HFF-Myc (cell line): ENCODE results near the gene SNRNP200.

Experiments
- DNase-seq: peaks from one replicate; pipeline ENCODE4 v3.0.0-alpha.2; 2011; ENCODE audit warnings: low read depth; ENCODE audit errors: extremely low read depth
- H3K4me3 ChIP-seq: replicated peaks from 2 replicates; pipeline ENCODE4 v1.5.1; 2011; ENCODE audit warnings: low read depth, mild to moderate bottlenecking, control low read depth, low read length
- TF ChIP-seq, protein P1 (sequence below): IDR thresholded peaks from 2 replicates; pipeline ENCODE4 v1.5.1; 2012; ENCODE audit warnings: mild to moderate bottlenecking, low read depth, low read length, control low read depth; ENCODE audit errors: missing control alignments

SNRNP200 gene

DNA sequence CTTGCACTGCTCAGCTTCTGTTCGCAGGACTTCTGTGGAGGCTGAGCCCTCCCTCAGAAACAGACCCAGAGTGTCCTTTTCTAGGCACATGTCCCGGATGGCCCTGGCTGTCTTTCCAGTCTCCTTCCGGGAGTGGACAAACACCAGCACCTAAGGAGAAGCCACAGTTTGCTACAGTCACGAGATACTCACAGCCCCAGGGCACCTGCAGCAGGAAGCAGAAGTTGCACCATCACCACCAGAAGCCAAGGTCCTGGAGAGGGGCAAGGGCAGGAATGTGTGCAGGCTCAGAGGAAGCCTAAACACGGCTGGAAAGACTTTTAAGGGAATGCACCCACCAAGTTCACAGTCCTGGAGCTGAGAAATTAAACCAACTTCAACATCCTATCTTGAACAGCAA lies 13.6 kb downstream of the SNRNP200 start:
- TF ChIP-seq, protein P1, sequence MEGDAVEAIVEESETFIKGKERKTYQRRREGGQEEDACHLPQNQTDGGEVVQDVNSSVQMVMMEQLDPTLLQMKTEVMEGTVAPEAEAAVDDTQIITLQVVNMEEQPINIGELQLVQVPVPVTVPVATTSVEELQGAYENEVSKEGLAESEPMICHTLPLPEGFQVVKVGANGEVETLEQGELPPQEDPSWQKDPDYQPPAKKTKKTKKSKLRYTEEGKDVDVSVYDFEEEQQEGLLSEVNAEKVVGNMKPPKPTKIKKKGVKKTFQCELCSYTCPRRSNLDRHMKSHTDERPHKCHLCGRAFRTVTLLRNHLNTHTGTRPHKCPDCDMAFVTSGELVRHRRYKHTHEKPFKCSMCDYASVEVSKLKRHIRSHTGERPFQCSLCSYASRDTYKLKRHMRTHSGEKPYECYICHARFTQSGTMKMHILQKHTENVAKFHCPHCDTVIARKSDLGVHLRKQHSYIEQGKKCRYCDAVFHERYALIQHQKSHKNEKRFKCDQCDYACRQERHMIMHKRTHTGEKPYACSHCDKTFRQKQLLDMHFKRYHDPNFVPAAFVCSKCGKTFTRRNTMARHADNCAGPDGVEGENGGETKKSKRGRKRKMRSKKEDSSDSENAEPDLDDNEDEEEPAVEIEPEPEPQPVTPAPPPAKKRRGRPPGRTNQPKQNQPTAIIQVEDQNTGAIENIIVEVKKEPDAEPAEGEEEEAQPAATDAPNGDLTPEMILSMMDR: no peak
- H3K4me3 ChIP-seq: no peak overlapping the region
- no peak for DNase-seq

DNA sequence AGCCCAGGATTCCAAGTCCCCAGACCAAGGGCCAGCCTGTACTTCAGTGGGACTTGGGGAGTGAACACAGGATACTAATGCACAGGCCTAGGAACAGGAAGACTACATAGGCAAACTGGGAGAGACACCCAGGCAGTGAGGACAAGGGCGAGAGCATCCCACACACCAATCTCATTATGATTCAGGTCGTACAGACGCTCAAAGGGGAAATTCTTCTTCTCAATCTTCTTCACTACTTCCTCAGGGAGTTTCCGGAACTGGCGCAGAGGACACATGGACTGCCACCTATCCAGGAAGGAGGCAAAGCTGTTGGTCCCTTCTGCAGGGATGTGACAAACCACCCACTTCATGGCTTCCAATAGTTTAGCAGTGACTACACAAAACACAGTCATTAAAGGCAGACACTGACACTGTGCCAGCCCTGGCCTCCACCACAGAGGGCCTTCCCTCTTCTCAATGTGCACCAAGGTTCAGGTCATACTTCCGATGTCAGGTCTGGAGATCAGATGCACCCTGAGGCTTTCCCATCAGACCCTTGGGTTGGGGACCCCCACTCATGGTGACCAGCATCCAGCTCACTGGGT lies 18.0 kb downstream of the SNRNP200 start:
- TF ChIP-seq, protein P1: no peak
- no peak overlapping the region for H3K4me3 ChIP-seq

DNA sequence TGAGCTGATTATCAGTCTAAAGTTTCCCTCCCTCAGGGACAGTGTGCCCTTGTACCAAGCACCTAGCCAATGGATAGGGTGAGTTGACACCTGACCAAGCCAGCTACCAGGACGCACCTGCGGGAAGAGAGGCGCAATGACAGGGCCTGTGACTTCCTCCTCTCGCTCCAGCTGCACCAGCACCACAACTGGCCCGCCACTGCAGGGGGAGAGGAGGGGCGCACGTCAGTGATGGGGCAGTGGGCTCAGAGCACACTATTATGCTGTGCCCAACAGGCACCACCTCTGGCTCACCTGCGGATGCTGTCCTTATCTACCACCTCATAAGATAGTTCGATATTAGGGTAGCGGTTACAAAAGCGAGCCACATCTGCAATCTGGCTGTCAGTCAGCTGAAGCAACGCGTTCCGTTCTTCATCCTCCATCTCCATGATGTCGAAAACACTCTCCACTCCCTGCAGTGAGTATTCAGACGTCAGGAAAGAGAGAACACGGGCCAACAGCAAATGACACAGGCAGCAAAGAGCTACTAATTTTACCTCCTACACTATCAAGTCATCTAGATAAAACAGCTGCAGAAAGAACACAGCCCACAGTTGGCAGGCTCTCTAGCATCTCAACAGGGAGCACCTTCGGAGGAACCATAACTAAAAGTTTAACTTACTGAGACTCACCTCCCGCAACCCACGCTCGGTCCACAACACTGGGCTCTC lies 28.4 kb downstream of the SNRNP200 start:
- TF ChIP-seq, protein P1: no peak
- no peak for DNase-seq
- no peak overlapping the region for H3K4me3 ChIP-seq

More for the DNA sequence above, 18.0 kb downstream of the SNRNP200 start:
- no peak for DNase-seq

DNA sequence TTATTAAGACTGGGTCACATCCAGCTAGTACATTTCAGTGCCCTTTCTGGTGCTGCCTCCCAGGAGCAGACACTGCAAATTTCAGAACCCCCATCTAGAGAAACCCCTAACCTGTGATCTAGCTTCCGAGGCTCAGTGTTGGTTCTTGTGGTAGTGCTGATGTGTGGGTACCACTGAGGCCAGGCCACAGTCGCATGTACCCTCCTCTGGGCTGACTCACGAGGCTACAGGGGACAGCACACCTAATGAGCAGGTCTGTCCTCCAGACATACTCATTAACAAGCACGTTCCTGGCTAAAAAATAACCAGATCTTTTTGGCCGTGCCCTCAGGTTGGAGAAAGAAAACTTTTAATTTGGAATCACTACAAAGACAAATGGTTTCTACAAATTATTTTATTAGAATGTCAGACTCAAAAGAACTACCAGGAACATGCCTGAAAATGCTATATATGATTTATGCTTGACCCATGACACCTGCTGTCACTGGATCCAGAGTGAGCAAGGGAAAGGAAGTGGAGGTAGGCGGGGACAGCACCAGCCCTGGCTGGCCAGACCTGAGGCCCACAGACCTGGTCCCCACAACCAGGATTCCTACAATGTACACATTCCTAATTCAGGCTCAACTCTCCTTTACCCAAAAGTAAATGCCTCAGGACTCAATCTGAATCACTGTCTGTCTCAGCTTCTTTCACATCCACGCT lies 30.8 kb downstream of the SNRNP200 start:
- no peak for DNase-seq
- TF ChIP-seq, protein P1: no peak
- H3K4me3 ChIP-seq: no peak overlapping the region

DNA sequence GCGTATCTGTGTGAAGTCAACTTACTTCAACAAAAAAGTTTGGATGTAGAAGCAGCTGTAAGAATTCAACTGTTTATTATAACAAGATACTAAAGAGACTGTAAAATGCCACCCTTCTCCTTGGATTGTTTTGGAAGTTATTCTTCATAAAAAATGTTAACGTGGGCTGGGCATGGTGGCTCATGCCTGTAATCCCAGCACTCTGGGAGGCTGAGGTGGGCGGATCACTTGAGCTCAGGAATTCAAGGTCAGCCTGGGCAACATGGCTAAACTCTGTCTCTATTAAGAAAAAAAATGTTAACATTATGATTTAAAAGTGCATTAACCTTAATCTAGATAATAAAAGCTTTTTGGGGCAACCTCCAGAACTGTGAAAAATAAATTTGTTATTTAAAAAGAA lies 31.6 kb downstream of the SNRNP200 start:
- no peak overlapping the region for H3K4me3 ChIP-seq
- TF ChIP-seq, protein P1: no peak
- no peak for DNase-seq

DNA sequence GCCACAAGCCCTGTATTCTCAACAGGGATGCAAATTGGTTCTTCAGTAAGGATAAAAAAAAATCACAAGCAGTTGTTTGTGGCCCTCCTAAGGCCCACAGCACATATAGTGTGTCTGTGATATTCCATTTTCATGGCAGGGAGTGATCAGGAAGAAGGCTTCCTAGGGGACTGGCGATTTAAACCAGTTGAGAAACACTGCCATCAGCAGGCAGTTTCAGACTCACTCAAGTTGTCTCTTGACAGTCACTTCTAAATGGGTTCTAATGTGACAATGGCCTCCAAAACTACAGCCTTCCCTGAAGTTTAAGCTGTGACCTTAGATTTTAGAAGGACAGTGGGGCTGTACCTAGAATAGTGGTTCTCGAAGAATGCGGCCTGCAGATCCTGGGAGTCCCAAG lies 33.4 kb downstream of the SNRNP200 start:
- DNase-seq: no peak
- no peak overlapping the region for H3K4me3 ChIP-seq
- TF ChIP-seq, protein P1: no peak
